T-helper 17 cell (primary cell): Measurements from ENCODE around the gene OR6V1. TPM values are rescaled to one million over a fixed set of nuclear protein-coding genes. Genes with fewer than 3 reads are reported as not detected.

Experiments
- total RNA-seq, 4 donors: library from RNA in 2 of 4; stranded (reverse) in 2 of 4; gene quantifications; one replicate each; pipeline ENCODE4 v1.2.3 and lab custom pipeline; 2022 to 2026

Gene OR6V1
- total RNA-seq, 2 donors from 2014 or later: not detected

Other genes starting within 250 kb of the OR6V1 start
- gene EPHB6, start 197.3 kb upstream of the OR6V1 start, total RNA-seq: 10 to 100 TPM; 52.3 to 59.9 TPM
- not detected for gene TRPV6, start 166.6 kb upstream of the OR6V1 start, total RNA-seq
- not detected for gene TRPV5, start 118.6 kb upstream of the OR6V1 start, total RNA-seq
- gene LLCFC1, start 112.9 kb upstream of the OR6V1 start, total RNA-seq: not detected
- gene KEL, start 90.0 kb upstream of the OR6V1 start, total RNA-seq: 1 to 10 TPM in 1 of 2 donors, under 1 TPM in 1; 0.52 to 3.3 TPM
- not detected for gene OR9A2, start 25.2 kb upstream of the OR6V1 start, total RNA-seq
- gene PIP, start 79.7 kb downstream of the OR6V1 start, total RNA-seq: not detected
- gene TAS2R39, start 131.1 kb downstream of the OR6V1 start, total RNA-seq: not detected
- gene TAS2R40, start 169.7 kb downstream of the OR6V1 start, total RNA-seq: not detected
- gene GSTK1, start 211.1 kb downstream of the OR6V1 start, total RNA-seq: 100 to 1,000 TPM; 428 to 433 TPM
- gene TMEM139, start 232.6 kb downstream of the OR6V1 start, total RNA-seq: under 1 TPM; 0.77 to 0.86 TPM
- 10 to 100 TPM; 49.3 to 52.5 TPM for gene CASP2, start 236.0 kb downstream of the OR6V1 start, total RNA-seq